ENCODE data around the gene ACP7.

- TF ChIP-seq CTCF (IDR thresholded peaks at IDR 0.05 in 2 of 3, conservative IDR thresholded peaks at IDR 0.05 in 1 of 3; ENCODE audit: insufficient read depth in 2 of 3, low read depth in 1 of 3, low read length in 3 of 3) (no peak), TARDBP (IDR thresholded peaks at IDR 0.05) (no peak), THAP7 (CRISPR knock-in tag; IDR thresholded peaks at IDR 0.05) (no peak), SIN3B (IDR thresholded peaks at IDR 0.05; ENCODE audit: low read depth) (no peak), ZNF311 (CRISPR knock-in tag; IDR thresholded peaks at IDR 0.05) (no peak), CBX3 (IDR thresholded peaks at IDR 0.05; ENCODE audit: borderline replicate concordance in 1 of 2, low read length in 2 of 2) (no peak), ZNF143 (CRISPR knock-in tag; IDR thresholded peaks at IDR 0.05) (no peak), ZNF274 (IDR thresholded peaks at IDR 0.05; ENCODE audit: borderline replicate concordance, low read depth, low read length) (no peak), RBBP5 (IDR thresholded peaks at IDR 0.05; ENCODE audit: borderline replicate concordance, insufficient read depth, low read length, poor library complexity, severe bottlenecking) (no peak), CUX1 (CRISPR knock-in tag; IDR thresholded peaks at IDR 0.05) (no peak), REST (IDR thresholded peaks at IDR 0.05; ENCODE audit: borderline replicate concordance) (no peak), REST (CRISPR knock-in tag; IDR thresholded peaks at IDR 0.05; ENCODE audit: low read depth) (no peak), RAD21 (CRISPR knock-in tag; conservative IDR thresholded peaks at IDR 0.05 in 1 of 2, IDR thresholded peaks at IDR 0.05 in 1 of 2) (no peak), RCOR1 (IDR thresholded peaks at IDR 0.05; ENCODE audit: borderline replicate concordance in 1 of 2, low read depth in 2 of 2, low read length in 2 of 2) (no peak), FOXA1 (IDR thresholded peaks at IDR 0.05; ENCODE audit: borderline replicate concordance) (no peak)
Observed at GRCh38 chr19:39100500-39101166, 16.5 kb downstream of the ACP7 start.

Measured in K562 (cell line).